GM23248 (cell line): ENCODE measurements around the gene LPP. TPM values are rescaled to one million over a fixed set of nuclear protein-coding genes. Genes with fewer than 3 reads are reported as not detected.

Source experiments
- DNase-seq: peaks from one replicate; pipeline ENCODE4 v3.0.0-alpha.2; 2015
- H2AFZ ChIP-seq: fragments of 200-600 bp; sonication (generic); 2 replicates; pipeline ENCODE4 v1.6.1; 2016; ENCODE audit warnings: antibody characterized with exemption
- H3F3A ChIP-seq: fragments of 200-600 bp; sonication (generic); 2 replicates; pipeline ENCODE4 v1.6.1; 2016; ENCODE audit warnings: mild to moderate bottlenecking, antibody characterized with exemption, mixed run types; ENCODE audit not compliant: insufficient read depth
- H3K27ac ChIP-seq: fragments of 200-600 bp; sonication (generic); 2 replicates; pipeline ENCODE4 v1.5.1; 2016; ENCODE audit warnings: mild to moderate bottlenecking
- H3K27me3 ChIP-seq: fragments of 200-600 bp; sonication (generic); replicated peaks from 2 replicates; pipeline ENCODE4 v1.6.1; 2016; ENCODE audit warnings: mild to moderate bottlenecking; ENCODE audit not compliant: insufficient read depth
- H3K36me3 ChIP-seq: fragments of 200-600 bp; sonication (generic); 2 replicates; pipeline ENCODE4 v1.6.1; 2016; ENCODE audit warnings: low read depth, mild to moderate bottlenecking
- H3K4me1 ChIP-seq: fragments of 200-600 bp; sonication (generic); 2 replicates; pipeline ENCODE4 v1.6.1; 2016; ENCODE audit warnings: mild to moderate bottlenecking; ENCODE audit not compliant: insufficient read depth
- H3K4me2 ChIP-seq: fragments of 200-600 bp; sonication (generic); one replicate; pipeline ENCODE4 v1.6.1; 2016; ENCODE audit warnings: mild to moderate bottlenecking; ENCODE audit not compliant: unreplicated experiment
- H3K4me3 ChIP-seq: fragments of 200-600 bp; sonication (generic); 2 replicates; pipeline ENCODE4 v1.5.1; 2016; ENCODE audit warnings: mild to moderate bottlenecking
- H3K79me2 ChIP-seq: fragments of 200-600 bp; sonication (generic); 2 replicates; pipeline ENCODE4 v1.6.1; 2016; ENCODE audit warnings: mild to moderate bottlenecking; ENCODE audit not compliant: insufficient read depth
- H3K9ac ChIP-seq: fragments of 200-600 bp; sonication (generic); 2 replicates; pipeline ENCODE4 v1.6.1; 2016; ENCODE audit warnings: mild to moderate bottlenecking
- H3K9me2 ChIP-seq: fragments of 200-600 bp; sonication (generic); 2 replicates; pipeline ENCODE4 v1.6.1; 2016; ENCODE audit warnings: mixed run types, mild to moderate bottlenecking, moderate library complexity; ENCODE audit not compliant: insufficient read depth
- H3K9me3 ChIP-seq: fragments of 200-600 bp; sonication (generic); one replicate; pipeline ENCODE4 v1.6.1; 2017; ENCODE audit warnings: low read depth
- H4K20me1 ChIP-seq: fragments of 200-600 bp; sonication (generic); 2 replicates; pipeline ENCODE4 v1.6.0; 2016; ENCODE audit not compliant: insufficient read depth
- EZH2 ChIP-seq: fragments of 200-600 bp; sonication (generic); IDR thresholded peaks from 2 replicates; pipeline ENCODE4 v1.6.1; 2018; ENCODE audit warnings: antibody characterized with exemption, mild to moderate bottlenecking; ENCODE audit not compliant: insufficient read depth, poor library complexity, severe bottlenecking
- EZH2phosphoT487 ChIP-seq: fragments of 200-600 bp; sonication (generic); IDR thresholded peaks from 2 replicates; pipeline ENCODE4 v1.6.1; 2018; ENCODE audit warnings: antibody characterized with exemption, moderate library complexity, mild to moderate bottlenecking, low read depth; ENCODE audit not compliant: insufficient read depth
- WGBS, 2 experiments: methylation state at CpG; one replicate each; pipeline ENCODE4 v1.1.6; 2015 to 2017; ENCODE audit warnings: low lambda C conversion rate in 2 of 2, low coverage in 1 of 2; ENCODE audit errors: missing lambda C conversion rate in 2 of 2; 5-methylcytosine and 5-hydroxymethylcytosine counted together
- in situ Hi-C: fragments of 300-500 bp; cut with MboI; formaldehyde crosslinking; loops from 2 replicates; pipeline ENCODE4 v1.15.0; 2020
- polyA plus RNA-seq: library from polyadenylated mRNA; unstranded; fragments of >200 nt; fragmentation: Nextera tagmentation; extraction: Ambion mirVana; gene quantifications from 2 replicates; pipeline ENCODE4 v1.2.1, GENCODE V29; 2016
- total RNA-seq: library from RNA; depleted of rRNA; stranded (reverse); fragments of >200 nt; shearing (Covaris generic); gene quantifications from 2 replicates; pipeline ENCODE4 v1.2.3, GENCODE V29; 2014

LPP gene
- total and polyA plus RNA-seq, 2 experiments from 2014 or later, result 42.8 to 61.7 TPM

DNA sequence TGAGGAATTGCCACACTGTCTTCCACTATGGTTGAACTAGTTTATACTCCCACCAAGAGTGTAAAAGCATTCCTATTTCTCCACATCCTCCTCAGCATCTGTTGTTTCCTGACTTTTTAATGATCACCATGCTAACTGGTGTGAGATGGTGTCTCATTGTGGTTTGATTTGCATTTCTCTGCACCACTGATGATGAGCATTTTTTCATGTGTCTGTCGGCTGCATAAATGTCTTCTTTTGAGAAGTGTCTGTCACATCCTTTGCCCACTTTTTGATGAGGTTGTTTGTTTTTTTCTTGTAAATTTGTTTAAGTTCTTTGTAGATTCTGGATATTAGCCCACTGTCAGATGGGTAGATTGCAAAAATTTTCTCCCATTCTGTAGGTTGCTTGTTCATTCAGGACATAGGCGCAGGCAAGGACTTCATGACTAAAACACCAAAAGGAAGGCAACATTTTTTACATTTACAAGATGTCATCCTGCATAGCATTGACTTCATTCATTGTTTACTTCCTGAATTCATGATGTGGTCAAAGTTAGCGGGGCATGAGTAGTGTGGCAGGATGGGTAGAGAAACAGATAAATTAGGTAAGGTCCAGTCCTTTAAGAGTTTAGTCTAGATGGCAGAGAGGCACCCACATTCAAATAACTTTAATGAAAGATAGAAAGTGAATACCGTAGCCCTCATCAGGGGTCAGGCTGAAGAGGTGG is 45.1 kb upstream of the LPP start:
- Histone ChIP-seq H3K36me3 (no peaks in the 10 kb centered on the region), H4K20me1 (no peaks in the 10 kb centered on the region), H2AFZ (no peak overlapping the region), H3K27me3 (no peaks in the 10 kb centered on the region), H3K9me2 (no peaks in the 10 kb centered on the region), H3K4me2 (no peak overlapping the region), H3K9me3 (no peaks in the 10 kb centered on the region), H3K4me3 (no peak overlapping the region), H3K9ac (no peak overlapping the region), H3K27ac (no peak overlapping the region), H3F3A (no peaks in the 10 kb centered on the region), H3K79me2 (no peaks in the 10 kb centered on the region), H3K4me1 (no peaks in the 10 kb centered on the region)
- TF ChIP-seq EZH2phosphoT487 (no peak), EZH2 (no peak)
- DNase-seq, result no peak
- WGBS, 2 experiments, result 77 to 81% methylated on average over 4 of the region's 4 CpGs
- in situ Hi-C loops, result no loop called here

GRCh38 chr3:188111002-188111584 is 42.9 kb upstream of the LPP start:
- Histone ChIP-seq H3K9me3 (no peaks in the 10 kb centered on the region), H3K4me3 (no peak overlapping the region), H3F3A (no peaks in the 10 kb centered on the region), H3K27ac (no peak overlapping the region), H2AFZ (no peak overlapping the region), H3K4me2 (no peak overlapping the region), H3K9ac (no peak overlapping the region), H3K36me3 (no peaks in the 10 kb centered on the region), H3K4me1 (no peaks in the 10 kb centered on the region), H3K27me3 (no peaks in the 10 kb centered on the region), H4K20me1 (no peaks in the 10 kb centered on the region), H3K79me2 (no peaks in the 10 kb centered on the region), H3K9me2 (no peaks in the 10 kb centered on the region)
- in situ Hi-C loops, result no loop called here
- no peak for DNase-seq
- TF ChIP-seq EZH2 (no peak), EZH2phosphoT487 (no peak)
- WGBS, 2 experiments, result 52 to 58% methylated on average over 2 of the region's 2 CpGs

- Histone ChIP-seq H3K9me2 (no peaks in the 10 kb centered on the region), H4K20me1 (no peaks in the 10 kb centered on the region), H2AFZ (no peak overlapping the region), H3K4me3 (no peak overlapping the region), H3K4me1 (no peaks in the 10 kb centered on the region), H3K9ac (no peak overlapping the region), H3K27ac (no peak overlapping the region), H3K9me3 (no peaks in the 10 kb centered on the region), H3K79me2 (no peaks in the 10 kb centered on the region), H3K36me3 (no peaks in the 10 kb centered on the region), H3K4me2 (no peak overlapping the region), H3K27me3 (no peaks in the 10 kb centered on the region), H3F3A (no peaks in the 10 kb centered on the region)
- TF ChIP-seq EZH2phosphoT487 (no peak), EZH2 (no peak)
- in situ Hi-C loops, result no loop called here
- no peak for DNase-seq
Measured at GRCh38 chr3:188113756-188114155, 40.2 kb upstream of the LPP start.

- H3K36me3 ChIP-seq, result no peaks in the 10 kb centered on the region
- H2AFZ ChIP-seq, result no peak overlapping the region
- no peak overlapping the region for H3K4me3 ChIP-seq
- WGBS, 2 experiments, result 86 to 92% methylated on average over 3 of the region's 3 CpGs
- no peak overlapping the region for H3K9ac ChIP-seq
- no peak overlapping the region for H3K27ac ChIP-seq
- DNase-seq, result no peak
- H4K20me1 ChIP-seq, result no peaks in the 10 kb centered on the region
- 0 out of 2 replicates have a peak, but pooled peaks cover 3% of the 10 kb centered on the region for H3K4me1 ChIP-seq
- H3K79me2 ChIP-seq, result no peaks in the 10 kb centered on the region
- H3K9me2 ChIP-seq, result no peaks in the 10 kb centered on the region
- H3K9me3 ChIP-seq, result no peaks in the 10 kb centered on the region
- no peak for TF ChIP-seq EZH2phosphoT487
- TF ChIP-seq EZH2, result no peak
- in situ Hi-C loops, result no loop called here
- H3K27me3 ChIP-seq, result no peaks in the 10 kb centered on the region
- no peak overlapping the region for H3K4me2 ChIP-seq
- H3F3A ChIP-seq, result no peaks in the 10 kb centered on the region
Measured at GRCh38 chr3:188119846-188120245, 34.1 kb upstream of the LPP start.
